Panc1 (cell line): ENCODE results near the gene CDS2. TPM values are rescaled to one million over a fixed set of nuclear protein-coding genes. Genes with fewer than 3 reads are reported as not detected.

ENCODE experiments used
- ATAC-seq: fragments of 200-7000 bp; cut with Tn5 transposase; 2 replicates; pipeline ENCODE4 v1.9.1; 2020; ENCODE audit warnings: mild to moderate bottlenecking, moderate library complexity
- BruUV-seq: library from RNA; stranded (reverse); fragments of 400-500 nt; replicated peaks from 2 replicates; lab custom pipeline; 2021; lab: Mats Ljungman, UMichigan
- CTCF ChIA-PET: fragments of 300-600 bp; sonication (Branson Sonifier 250); formaldehyde crosslinking; loops from one replicate; lab custom pipeline; 2022; ENCODE audit warnings: antibody characterized with exemption; lab: Charles Lee
- POLR2A ChIA-PET: fragments of 300-600 bp; sonication (Branson Sonifier 250); formaldehyde crosslinking; loops from one replicate; lab custom pipeline; 2022; ENCODE audit warnings: antibody characterized with exemption; lab: Charles Lee
- DNase-seq: peaks from one replicate; pipeline ENCODE4 v3.0.0-alpha.2; 2010; ENCODE audit warnings: low read depth, low spot score
- H3K27ac ChIP-seq: 2 replicates; pipeline ENCODE4 v1.5.1; 2011; ENCODE audit warnings: mild to moderate bottlenecking, low read length, inconsistent platforms
- H3K27me3 ChIP-seq: fragments of 200-500 bp; sonication (Bioruptor generic); 2 replicates; pipeline ENCODE4 v1.6.0; 2014; ENCODE audit warnings: low read length, inconsistent platforms; ENCODE audit not compliant: control insufficient read depth, insufficient read depth
- H3K36me3 ChIP-seq: fragments of 200-500 bp; sonication (Bioruptor generic); 2 replicates; pipeline ENCODE4 v1.5.1; 2014; ENCODE audit warnings: inconsistent platforms, mild to moderate bottlenecking, low read length, moderate library complexity; ENCODE audit not compliant: control insufficient read depth, insufficient read depth
- H3K4me1 ChIP-seq: 2 replicates; pipeline ENCODE4 v1.5.1; 2011; ENCODE audit warnings: inconsistent platforms, mild to moderate bottlenecking, low read length, moderate library complexity; ENCODE audit not compliant: control insufficient read depth, insufficient read depth
- H3K4me3 ChIP-seq, 2 experiments: 2 replicates each; pipeline ENCODE4 v1.5.1; 2011 to 2012; ENCODE audit warnings: low read depth in 2 of 2, low read length in 2 of 2, mild to moderate bottlenecking in 2 of 2, inconsistent platforms in 1 of 2, moderate library complexity in 1 of 2
- H3K9me3 ChIP-seq: fragments of 200-500 bp; sonication (Bioruptor generic); 2 replicates; pipeline ENCODE4 v1.5.1; 2014; ENCODE audit warnings: low read depth, mild to moderate bottlenecking, inconsistent platforms, low read length, moderate library complexity; ENCODE audit not compliant: control insufficient read depth, insufficient read depth
- POLR2AphosphoS5 ChIP-seq: IDR thresholded peaks from 2 replicates; pipeline ENCODE4 v1.6.1; 2012; ENCODE audit warnings: mild to moderate bottlenecking, low read depth, low read length, moderate library complexity
- SIN3A ChIP-seq: IDR thresholded peaks from 2 replicates; pipeline ENCODE4 v1.6.1; 2012; ENCODE audit warnings: low read depth, mild to moderate bottlenecking, low read length, moderate library complexity, borderline replicate concordance; ENCODE audit not compliant: insufficient read depth
- TCF7L2 ChIP-seq: IDR thresholded peaks from 2 replicates; pipeline ENCODE4 v1.6.1; 2011; ENCODE audit warnings: mild to moderate bottlenecking, low read depth, low read length, inconsistent platforms
- in situ Hi-C: cut with HindIII; loops from 2 replicates; pipeline ENCODE4 v1.10.0; 2016; ENCODE audit warnings: low sequenced_read_pairs, low pct_unique_long_range_greater_than_20kb
- intact Hi-C: fragments of 100-400 bp; cut with micrococcal nuclease; formaldehyde crosslinking; loops from one replicate; pipeline ENCODE4 v1.10.0; 2022; ENCODE audit not compliant: unreplicated experiment
- total RNA-seq: library from RNA; stranded (reverse); gene quantifications from one replicate; pipeline ENCODE4 v1.2.1, GENCODE V29; 2021; ENCODE audit not compliant: unreplicated experiment
- TF ChIP-seq, protein P1 (sequence below): fragments of 450-650 bp; IDR thresholded peaks from 2 replicates; pipeline ENCODE4 v1.5.1; 2017; ENCODE audit warnings: mild to moderate bottlenecking
- TF ChIP-seq, protein P2 (sequence below), 2 experiments: IDR thresholded peaks; 2 replicates each; pipeline ENCODE4 v1.6.1; 2011 to 2012; ENCODE audit warnings: low read depth in 2 of 2, control low read depth in 1 of 2, low read length in 1 of 2, mild to moderate bottlenecking in 1 of 2, moderate library complexity in 1 of 2; ENCODE audit not compliant: insufficient read depth in 1 of 2

The CDS2 gene
- total RNA-seq, 1 experiment from 2014 or later = 54.0 TPM

DNA sequence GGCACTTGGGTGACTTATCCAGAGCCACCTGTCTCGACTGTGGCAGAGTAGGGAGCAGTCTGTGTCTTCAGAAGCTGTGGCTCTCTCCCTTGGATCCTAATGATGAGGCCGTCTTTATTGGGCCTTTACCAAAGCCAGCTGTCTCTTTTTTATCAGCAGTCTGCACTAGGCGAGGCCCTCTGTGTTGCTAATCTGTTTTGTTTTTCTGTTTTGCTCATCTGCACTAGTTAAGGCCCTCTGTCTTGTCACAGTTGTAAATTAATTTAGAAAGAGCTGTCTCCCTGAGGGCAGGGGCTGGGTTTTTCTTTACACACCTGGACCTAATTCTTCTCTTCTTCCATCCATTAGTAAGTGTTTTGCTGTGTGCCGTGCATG is 45.0 kb downstream of the CDS2 start:
- no peaks in the 10 kb centered on the region for H3K36me3 ChIP-seq
- no TSS peak for BruUV-seq
- H3K9me3 ChIP-seq = no peaks in the 10 kb centered on the region
- no peak overlapping the region for H3K4me3 ChIP-seq
- ATAC-seq = no peak
- TF ChIP-seq SIN3A = no peak
- no peak for TF ChIP-seq TCF7L2
- TF ChIP-seq, protein P1, sequence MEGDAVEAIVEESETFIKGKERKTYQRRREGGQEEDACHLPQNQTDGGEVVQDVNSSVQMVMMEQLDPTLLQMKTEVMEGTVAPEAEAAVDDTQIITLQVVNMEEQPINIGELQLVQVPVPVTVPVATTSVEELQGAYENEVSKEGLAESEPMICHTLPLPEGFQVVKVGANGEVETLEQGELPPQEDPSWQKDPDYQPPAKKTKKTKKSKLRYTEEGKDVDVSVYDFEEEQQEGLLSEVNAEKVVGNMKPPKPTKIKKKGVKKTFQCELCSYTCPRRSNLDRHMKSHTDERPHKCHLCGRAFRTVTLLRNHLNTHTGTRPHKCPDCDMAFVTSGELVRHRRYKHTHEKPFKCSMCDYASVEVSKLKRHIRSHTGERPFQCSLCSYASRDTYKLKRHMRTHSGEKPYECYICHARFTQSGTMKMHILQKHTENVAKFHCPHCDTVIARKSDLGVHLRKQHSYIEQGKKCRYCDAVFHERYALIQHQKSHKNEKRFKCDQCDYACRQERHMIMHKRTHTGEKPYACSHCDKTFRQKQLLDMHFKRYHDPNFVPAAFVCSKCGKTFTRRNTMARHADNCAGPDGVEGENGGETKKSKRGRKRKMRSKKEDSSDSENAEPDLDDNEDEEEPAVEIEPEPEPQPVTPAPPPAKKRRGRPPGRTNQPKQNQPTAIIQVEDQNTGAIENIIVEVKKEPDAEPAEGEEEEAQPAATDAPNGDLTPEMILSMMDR = no peak
- no peak for TF ChIP-seq POLR2AphosphoS5
- TF ChIP-seq, protein P2, sequence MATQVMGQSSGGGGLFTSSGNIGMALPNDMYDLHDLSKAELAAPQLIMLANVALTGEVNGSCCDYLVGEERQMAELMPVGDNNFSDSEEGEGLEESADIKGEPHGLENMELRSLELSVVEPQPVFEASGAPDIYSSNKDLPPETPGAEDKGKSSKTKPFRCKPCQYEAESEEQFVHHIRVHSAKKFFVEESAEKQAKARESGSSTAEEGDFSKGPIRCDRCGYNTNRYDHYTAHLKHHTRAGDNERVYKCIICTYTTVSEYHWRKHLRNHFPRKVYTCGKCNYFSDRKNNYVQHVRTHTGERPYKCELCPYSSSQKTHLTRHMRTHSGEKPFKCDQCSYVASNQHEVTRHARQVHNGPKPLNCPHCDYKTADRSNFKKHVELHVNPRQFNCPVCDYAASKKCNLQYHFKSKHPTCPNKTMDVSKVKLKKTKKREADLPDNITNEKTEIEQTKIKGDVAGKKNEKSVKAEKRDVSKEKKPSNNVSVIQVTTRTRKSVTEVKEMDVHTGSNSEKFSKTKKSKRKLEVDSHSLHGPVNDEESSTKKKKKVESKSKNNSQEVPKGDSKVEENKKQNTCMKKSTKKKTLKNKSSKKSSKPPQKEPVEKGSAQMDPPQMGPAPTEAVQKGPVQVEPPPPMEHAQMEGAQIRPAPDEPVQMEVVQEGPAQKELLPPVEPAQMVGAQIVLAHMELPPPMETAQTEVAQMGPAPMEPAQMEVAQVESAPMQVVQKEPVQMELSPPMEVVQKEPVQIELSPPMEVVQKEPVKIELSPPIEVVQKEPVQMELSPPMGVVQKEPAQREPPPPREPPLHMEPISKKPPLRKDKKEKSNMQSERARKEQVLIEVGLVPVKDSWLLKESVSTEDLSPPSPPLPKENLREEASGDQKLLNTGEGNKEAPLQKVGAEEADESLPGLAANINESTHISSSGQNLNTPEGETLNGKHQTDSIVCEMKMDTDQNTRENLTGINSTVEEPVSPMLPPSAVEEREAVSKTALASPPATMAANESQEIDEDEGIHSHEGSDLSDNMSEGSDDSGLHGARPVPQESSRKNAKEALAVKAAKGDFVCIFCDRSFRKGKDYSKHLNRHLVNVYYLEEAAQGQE (IDR thresholded peaks at IDR 0.05; ENCODE audit: insufficient read depth in 1 of 2, low read depth in 2 of 2, low read length in 1 of 2) = no peak
- CTCF ChIA-PET = no interaction called here
- H3K27ac ChIP-seq = no peak overlapping the region
- in situ Hi-C loops = no loop called here
- POLR2A ChIA-PET = no interaction called here
- H3K27me3 ChIP-seq = no peaks in the 10 kb centered on the region
- DNase-seq = no peak
- intact Hi-C loops = no loop called here
- peaks cover 3% of the 10 kb centered on the region; the same call in 1 of the 2 replicates for H3K4me1 ChIP-seq

DNA sequence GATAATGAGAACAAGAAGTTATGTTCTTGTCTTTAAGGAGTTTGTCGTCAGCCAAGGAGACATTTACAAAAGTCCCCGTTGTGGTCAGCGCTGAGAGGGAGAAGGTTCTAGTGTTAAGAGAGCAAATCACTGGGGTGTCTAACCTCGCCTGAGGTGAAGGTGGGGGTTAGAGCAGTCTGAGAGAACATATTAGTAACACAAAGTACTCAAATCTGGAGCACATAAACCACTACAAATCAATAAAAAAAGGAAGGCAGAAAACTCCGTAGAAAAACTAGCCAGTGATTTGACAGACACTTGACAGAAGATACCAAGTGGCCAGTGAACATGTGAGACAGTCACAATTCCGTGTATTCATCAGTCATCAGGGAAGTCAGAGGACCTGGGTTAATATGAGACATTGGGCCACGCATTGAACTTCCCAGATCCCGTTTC is 45.4 kb downstream of the CDS2 start:
- TF ChIP-seq TCF7L2 = no peak
- no peak for TF ChIP-seq SIN3A
- no peak for TF ChIP-seq POLR2AphosphoS5
- TF ChIP-seq, protein P1 = no peak
- TF ChIP-seq, protein P2 (IDR thresholded peaks at IDR 0.05; ENCODE audit: insufficient read depth in 1 of 2, low read depth in 2 of 2, low read length in 1 of 2) = no peak
- no TSS peak for BruUV-seq
- CTCF ChIA-PET = no interaction called here

More for the DNA sequence above, 45.4 kb downstream of the CDS2 start:
- Histone ChIP-seq H3K27me3 (no peaks in the 10 kb centered on the region), H3K36me3 (no peaks in the 10 kb centered on the region), H3K4me3 (no peak overlapping the region), H3K9me3 (no peaks in the 10 kb centered on the region), H3K4me1 (peaks cover 3% of the 10 kb centered on the region; the same call in 1 of the 2 replicates), H3K27ac (no peak overlapping the region)
- intact Hi-C loops (no loop called here), in situ Hi-C loops (no loop called here)
- ATAC-seq (no peak), DNase-seq (no peak)
- POLR2A ChIA-PET = no interaction called here
